HepG2 (cell line): ENCODE measurements around the gene NAA16. TPM values are rescaled to one million over a fixed set of nuclear protein-coding genes. Genes with fewer than 3 reads are reported as not detected.

Experiments used
- ETV6 ChIP-seq: sonication (generic); formaldehyde crosslinking; conservative IDR thresholded peaks from 2 replicates; pipeline ENCODE4 v1.4.0; 2020; ENCODE audit warnings: missing genetic modification reagents
- KAT7 ChIP-seq: IDR thresholded peaks from 2 replicates; pipeline ENCODE4 v1.6.1; 2018; ENCODE audit warnings: borderline replicate concordance, missing compliant biosample characterization
- MXI1 ChIP-seq: IDR thresholded peaks from 3 replicates; pipeline ENCODE4 v1.6.1; 2012; ENCODE audit warnings: low read depth, low read length, inconsistent platforms, borderline replicate concordance
- MYC ChIP-seq: sonication (generic); formaldehyde crosslinking; IDR thresholded peaks from 2 replicates; pipeline ENCODE4 v1.9.0; 2021; ENCODE audit warnings: missing genetic modification reagents, borderline replicate concordance
- SRF ChIP-seq: IDR thresholded peaks from 2 replicates; pipeline ENCODE4 v1.6.1; 2011; ENCODE audit warnings: mild to moderate bottlenecking, low read depth, low read length, moderate library complexity
- THAP11 ChIP-seq: IDR thresholded peaks from 2 replicates; pipeline ENCODE4 v1.6.1; 2016; ENCODE audit warnings: missing biosample characterization, missing genetic modification reagents
- ZNF629 ChIP-seq: sonication (generic); formaldehyde crosslinking; conservative IDR thresholded peaks from 2 replicates; pipeline ENCODE4 v1.5.0; 2020; ENCODE audit warnings: missing genetic modification reagents
- ZNF7 ChIP-seq: IDR thresholded peaks from 2 replicates; pipeline ENCODE4 v1.6.1; 2016; ENCODE audit warnings: missing biosample characterization, missing genetic modification reagents
- ZNF841 ChIP-seq: sonication (generic); formaldehyde crosslinking; IDR thresholded peaks from 2 replicates; pipeline ENCODE4 v1.8.1; 2023; ENCODE audit warnings: missing genetic modification reagents, borderline replicate concordance
- polyA plus RNA-seq, 8 experiments: library from polyadenylated mRNA; depleted of rRNA in 3 of 8; stranded (reverse) in 7 of 8; unstranded in 1 of 8; fragments of >200 nt; fragmentation: Illumina TruSeq in 4 of 8; extraction: Trizol in 4 of 8; gene quantifications; 2 replicates each; pipeline versions ENCODE4 v1.2.1 to v1.2.3, GENCODE V29; 2011 to 2016; ENCODE audit warnings: low read depth in 4 of 8, missing spikeins in 1 of 8, mixed read lengths in 1 of 8; ENCODE audit not compliant: insufficient read depth in 1 of 8
- total RNA-seq, 5 experiments: library from RNA; depleted of rRNA; stranded (reverse); fragments of >200 nt; fragmentation: Illumina TruSeq; extraction: Trizol; gene quantifications; 2 replicates each; pipeline ENCODE4 v1.2.3, GENCODE V29; 2016; ENCODE audit warnings: low read depth in 1 of 5
- TF ChIP-seq, protein P1 (sequence below), 2 experiments: sonication (generic) in 1 of 2; formaldehyde crosslinking in 1 of 2; IDR thresholded peaks; 2 replicates each; pipeline versions ENCODE4 v1.6.1 to v1.9.0; 2014 to 2022; ENCODE audit warnings: antibody characterized with exemption in 1 of 2, borderline replicate concordance in 1 of 2, inconsistent platforms in 1 of 2, low read depth in 1 of 2, missing genetic modification reagents in 1 of 2
- TF ChIP-seq, protein P2 (sequence below): sonication (generic); formaldehyde crosslinking; IDR thresholded peaks from 2 replicates; pipeline ENCODE4 v1.5.0; 2020; ENCODE audit warnings: mild to moderate bottlenecking, missing genetic modification reagents, borderline replicate concordance
- TF ChIP-seq, protein P3 (sequence below): fragments of 450-650 bp; IDR thresholded peaks from 2 replicates; pipeline ENCODE4 v1.6.1; 2017
- TF ChIP-seq, protein P4 (sequence below): IDR thresholded peaks from 2 replicates; pipeline ENCODE4 v1.6.1; 2018; ENCODE audit warnings: missing genetic modification reagents, mild to moderate bottlenecking, missing compliant biosample characterization
- TF ChIP-seq, protein P5 (sequence below): IDR thresholded peaks from 2 replicates; pipeline ENCODE4 v1.6.1; 2018; ENCODE audit warnings: missing genetic modification reagents

NAA16 gene
- total and polyA plus RNA-seq, 2 of the 13 experiments (the other 11 are each of a cell fraction or from before 2014, with no cell fraction given): 9.2 to 15.1 TPM

DNA sequence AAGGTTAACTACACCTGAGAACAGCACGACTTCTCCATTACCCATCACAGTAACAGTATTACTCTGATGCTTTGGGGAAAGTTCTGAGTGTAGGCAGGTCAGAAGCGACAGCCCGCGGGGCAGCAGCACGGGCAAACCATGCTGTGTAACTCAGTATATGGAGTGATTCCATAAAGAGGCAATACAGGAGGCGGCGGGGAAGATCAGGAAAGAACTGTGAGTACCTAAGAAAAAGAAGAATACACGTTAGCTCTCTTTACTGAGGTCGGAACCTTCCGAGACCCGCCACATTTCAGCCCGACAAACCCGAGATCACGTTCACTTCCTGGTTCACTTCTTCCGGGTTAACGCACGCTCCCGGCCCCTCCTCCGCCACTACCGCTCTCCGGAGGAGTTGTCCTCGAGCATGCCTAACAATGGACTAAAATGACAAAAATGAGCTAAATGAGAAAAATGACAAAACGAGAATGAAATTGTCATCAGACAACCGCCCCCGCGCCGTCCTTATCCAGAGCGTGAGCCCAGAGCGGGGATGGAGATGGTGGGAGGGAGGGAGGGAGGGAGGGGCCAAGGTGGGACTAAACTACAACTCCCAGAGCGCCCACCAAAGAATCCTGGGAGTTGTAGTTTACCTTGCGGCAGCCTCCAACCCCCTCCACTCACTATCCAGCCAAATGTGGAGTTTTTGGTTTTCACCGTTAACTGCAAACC is 47.7 kb upstream of the NAA16 start, which contains the start of gene MTRF1 (continued):
- TF ChIP-seq, protein P1, sequence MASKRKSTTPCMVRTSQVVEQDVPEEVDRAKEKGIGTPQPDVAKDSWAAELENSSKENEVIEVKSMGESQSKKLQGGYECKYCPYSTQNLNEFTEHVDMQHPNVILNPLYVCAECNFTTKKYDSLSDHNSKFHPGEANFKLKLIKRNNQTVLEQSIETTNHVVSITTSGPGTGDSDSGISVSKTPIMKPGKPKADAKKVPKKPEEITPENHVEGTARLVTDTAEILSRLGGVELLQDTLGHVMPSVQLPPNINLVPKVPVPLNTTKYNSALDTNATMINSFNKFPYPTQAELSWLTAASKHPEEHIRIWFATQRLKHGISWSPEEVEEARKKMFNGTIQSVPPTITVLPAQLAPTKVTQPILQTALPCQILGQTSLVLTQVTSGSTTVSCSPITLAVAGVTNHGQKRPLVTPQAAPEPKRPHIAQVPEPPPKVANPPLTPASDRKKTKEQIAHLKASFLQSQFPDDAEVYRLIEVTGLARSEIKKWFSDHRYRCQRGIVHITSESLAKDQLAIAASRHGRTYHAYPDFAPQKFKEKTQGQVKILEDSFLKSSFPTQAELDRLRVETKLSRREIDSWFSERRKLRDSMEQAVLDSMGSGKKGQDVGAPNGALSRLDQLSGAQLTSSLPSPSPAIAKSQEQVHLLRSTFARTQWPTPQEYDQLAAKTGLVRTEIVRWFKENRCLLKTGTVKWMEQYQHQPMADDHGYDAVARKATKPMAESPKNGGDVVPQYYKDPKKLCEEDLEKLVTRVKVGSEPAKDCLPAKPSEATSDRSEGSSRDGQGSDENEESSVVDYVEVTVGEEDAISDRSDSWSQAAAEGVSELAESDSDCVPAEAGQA (IDR thresholded peaks at IDR 0.05; ENCODE audit: low read depth): 0 out of 2 replicates have a peak, but pooled peaks have one; percentile 31
- TF ChIP-seq, protein P1 (CRISPR knock-in tag; IDR thresholded peaks at IDR 0.05; ENCODE audit: borderline replicate concordance): no peak
- TF ChIP-seq, protein P2, sequence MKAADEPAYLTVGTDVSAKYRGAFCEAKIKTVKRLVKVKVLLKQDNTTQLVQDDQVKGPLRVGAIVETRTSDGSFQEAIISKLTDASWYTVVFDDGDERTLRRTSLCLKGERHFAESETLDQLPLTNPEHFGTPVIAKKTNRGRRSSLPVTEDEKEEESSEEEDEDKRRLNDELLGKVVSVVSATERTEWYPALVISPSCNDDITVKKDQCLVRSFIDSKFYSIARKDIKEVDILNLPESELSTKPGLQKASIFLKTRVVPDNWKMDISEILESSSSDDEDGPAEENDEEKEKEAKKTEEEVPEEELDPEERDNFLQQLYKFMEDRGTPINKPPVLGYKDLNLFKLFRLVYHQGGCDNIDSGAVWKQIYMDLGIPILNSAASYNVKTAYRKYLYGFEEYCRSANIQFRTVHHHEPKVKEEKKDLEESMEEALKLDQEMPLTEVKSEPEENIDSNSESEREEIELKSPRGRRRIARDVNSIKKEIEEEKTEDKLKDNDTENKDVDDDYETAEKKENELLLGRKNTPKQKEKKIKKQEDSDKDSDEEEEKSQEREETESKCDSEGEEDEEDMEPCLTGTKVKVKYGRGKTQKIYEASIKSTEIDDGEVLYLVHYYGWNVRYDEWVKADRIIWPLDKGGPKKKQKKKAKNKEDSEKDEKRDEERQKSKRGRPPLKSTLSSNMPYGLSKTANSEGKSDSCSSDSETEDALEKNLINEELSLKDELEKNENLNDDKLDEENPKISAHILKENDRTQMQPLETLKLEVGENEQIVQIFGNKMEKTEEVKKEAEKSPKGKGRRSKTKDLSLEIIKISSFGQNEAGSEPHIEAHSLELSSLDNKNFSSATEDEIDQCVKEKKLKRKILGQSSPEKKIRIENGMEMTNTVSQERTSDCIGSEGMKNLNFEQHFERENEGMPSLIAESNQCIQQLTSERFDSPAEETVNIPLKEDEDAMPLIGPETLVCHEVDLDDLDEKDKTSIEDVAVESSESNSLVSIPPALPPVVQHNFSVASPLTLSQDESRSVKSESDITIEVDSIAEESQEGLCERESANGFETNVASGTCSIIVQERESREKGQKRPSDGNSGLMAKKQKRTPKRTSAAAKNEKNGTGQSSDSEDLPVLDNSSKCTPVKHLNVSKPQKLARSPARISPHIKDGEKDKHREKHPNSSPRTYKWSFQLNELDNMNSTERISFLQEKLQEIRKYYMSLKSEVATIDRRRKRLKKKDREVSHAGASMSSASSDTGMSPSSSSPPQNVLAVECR (CRISPR knock-in tag): peak; percentile 74; the same call in 1 of the 2 replicates
- TF ChIP-seq, protein P3, sequence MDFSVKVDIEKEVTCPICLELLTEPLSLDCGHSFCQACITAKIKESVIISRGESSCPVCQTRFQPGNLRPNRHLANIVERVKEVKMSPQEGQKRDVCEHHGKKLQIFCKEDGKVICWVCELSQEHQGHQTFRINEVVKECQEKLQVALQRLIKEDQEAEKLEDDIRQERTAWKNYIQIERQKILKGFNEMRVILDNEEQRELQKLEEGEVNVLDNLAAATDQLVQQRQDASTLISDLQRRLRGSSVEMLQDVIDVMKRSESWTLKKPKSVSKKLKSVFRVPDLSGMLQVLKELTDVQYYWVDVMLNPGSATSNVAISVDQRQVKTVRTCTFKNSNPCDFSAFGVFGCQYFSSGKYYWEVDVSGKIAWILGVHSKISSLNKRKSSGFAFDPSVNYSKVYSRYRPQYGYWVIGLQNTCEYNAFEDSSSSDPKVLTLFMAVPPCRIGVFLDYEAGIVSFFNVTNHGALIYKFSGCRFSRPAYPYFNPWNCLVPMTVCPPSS: no peak
- TF ChIP-seq, protein P4, sequence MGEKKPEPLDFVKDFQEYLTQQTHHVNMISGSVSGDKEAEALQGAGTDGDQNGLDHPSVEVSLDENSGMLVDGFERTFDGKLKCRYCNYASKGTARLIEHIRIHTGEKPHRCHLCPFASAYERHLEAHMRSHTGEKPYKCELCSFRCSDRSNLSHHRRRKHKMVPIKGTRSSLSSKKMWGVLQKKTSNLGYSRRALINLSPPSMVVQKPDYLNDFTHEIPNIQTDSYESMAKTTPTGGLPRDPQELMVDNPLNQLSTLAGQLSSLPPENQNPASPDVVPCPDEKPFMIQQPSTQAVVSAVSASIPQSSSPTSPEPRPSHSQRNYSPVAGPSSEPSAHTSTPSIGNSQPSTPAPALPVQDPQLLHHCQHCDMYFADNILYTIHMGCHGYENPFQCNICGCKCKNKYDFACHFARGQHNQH: 0 out of 2 replicates have a peak, but pooled peaks have one; percentile 47
- TF ChIP-seq ZNF841 (CRISPR knock-in tag): no peak
- TF ChIP-seq ETV6 (CRISPR knock-in tag): peak; percentile 68; the same call in 1 of the 2 replicates
- TF ChIP-seq KAT7 (CRISPR knock-in tag): no peak
- TF ChIP-seq SRF: peak; percentile 55
- TF ChIP-seq MXI1: peak; percentile 60; the same call in 1 of the 3 replicates
- peak; percentile 98 for TF ChIP-seq THAP11 (CRISPR knock-in tag)
- 0 out of 2 replicates have a peak, but pooled peaks have one; percentile 7 for TF ChIP-seq ZNF7 (CRISPR knock-in tag)
- TF ChIP-seq, protein P5, sequence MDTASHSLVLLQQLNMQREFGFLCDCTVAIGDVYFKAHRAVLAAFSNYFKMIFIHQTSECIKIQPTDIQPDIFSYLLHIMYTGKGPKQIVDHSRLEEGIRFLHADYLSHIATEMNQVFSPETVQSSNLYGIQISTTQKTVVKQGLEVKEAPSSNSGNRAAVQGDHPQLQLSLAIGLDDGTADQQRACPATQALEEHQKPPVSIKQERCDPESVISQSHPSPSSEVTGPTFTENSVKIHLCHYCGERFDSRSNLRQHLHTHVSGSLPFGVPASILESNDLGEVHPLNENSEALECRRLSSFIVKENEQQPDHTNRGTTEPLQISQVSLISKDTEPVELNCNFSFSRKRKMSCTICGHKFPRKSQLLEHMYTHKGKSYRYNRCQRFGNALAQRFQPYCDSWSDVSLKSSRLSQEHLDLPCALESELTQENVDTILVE (CRISPR knock-in tag): 0 out of 2 replicates have a peak, but pooled peaks have one; percentile 25
- TF ChIP-seq ZNF629 (CRISPR knock-in tag): no peak
- peak; percentile 36; the same call in 1 of the 2 replicates for TF ChIP-seq MYC (CRISPR knock-in tag)
